CD4-positive, alpha-beta T cell treated with Interferon gamma for 1 hour (primary cell): ENCODE data around the gene SYNGAP1.
"Not testable (repeated sequence)": the region's sequence is repeated elsewhere in the genome, so short reads cannot be mapped to it uniquely, and the experiment has no call there.

Source experiments
- DNase-seq: peaks from one replicate; pipeline ENCODE4 v3.0.0-alpha.2; 2020

The SYNGAP1 gene

GRCh38 chr6:33483678-33484077, 63.8 kb downstream of the SYNGAP1 start:
- no peak for DNase-seq

GRCh38 chr6:33484673-33485262, 64.9 kb downstream of the SYNGAP1 start:
- not testable (repeated sequence) for DNase-seq

GRCh38 chr6:33485680-33486079, 65.8 kb downstream of the SYNGAP1 start:
- DNase-seq: not testable (repeated sequence)

GRCh38 chr6:33488339-33488738, 68.5 kb downstream of the SYNGAP1 start:
- no peak for DNase-seq

GRCh38 chr6:33490198-33490597, 70.3 kb downstream of the SYNGAP1 start:
- no peak for DNase-seq

GRCh38 chr6:33490621-33491020, 70.8 kb downstream of the SYNGAP1 start:
- no peak for DNase-seq

GRCh38 chr6:33492093-33492492, 72.2 kb downstream of the SYNGAP1 start:
- DNase-seq: no peak

GRCh38 chr6:33497157-33497556, 77.3 kb downstream of the SYNGAP1 start:
- DNase-seq: no peak

- DNase-seq: no peak
Measured at GRCh38 chr6:33502486-33502885, 82.6 kb downstream of the SYNGAP1 start.

- no peak for DNase-seq
Measured at GRCh38 chr6:33504486-33504885, 84.6 kb downstream of the SYNGAP1 start.
